ENCODE measurements around the gene TNFRSF4. TPM values are rescaled to one million over a fixed set of nuclear protein-coding genes. Genes with fewer than 3 reads are reported as not detected.

TNFRSF4 gene
- total RNA-seq, 1 experiment from 2014 or later, result 0.88 TPM

Small RNA genes within 50 kb of the gene (small RNA-seq; reads per million reads assigned to genes)
- gene MIR200A (not detected), gene MIR200B (not detected), gene MIR429 (not detected)

Other genes with a start within 250 kb of the TNFRSF4 start
- gene PLEKHN1, start 247.7 kb downstream of the TNFRSF4 start, total RNA-seq (2014; rRNA removed; shearing (Covaris generic)), result 2.5 and 3.3 TPM in 2 replicates
- gene PERM1, start 232.1 kb downstream of the TNFRSF4 start, total RNA-seq (2014; rRNA removed; shearing (Covaris generic)), result 0.50 TPM in 1 of 2 replicates, not detected in the other
- 3.5 and 7.6 TPM in 2 replicates for gene HES4, start 214.1 kb downstream of the TNFRSF4 start, total RNA-seq (2014; rRNA removed; shearing (Covaris generic))
- 48.6 and 53.3 TPM in 2 replicates for gene ISG15, start 200.7 kb downstream of the TNFRSF4 start, total RNA-seq (2014; rRNA removed; shearing (Covaris generic))
- gene AGRN, start 194.0 kb downstream of the TNFRSF4 start, total RNA-seq (2014; rRNA removed; shearing (Covaris generic)), result 89.9 and 101 TPM in 2 replicates
- gene RNF223, start 139.8 kb downstream of the TNFRSF4 start, total RNA-seq (2014; rRNA removed; shearing (Covaris generic)), result not detected in 2 replicates
- gene C1orf159, start 98.1 kb downstream of the TNFRSF4 start, total RNA-seq (2014; rRNA removed; shearing (Covaris generic)), result 17.8 and 19.8 TPM in 2 replicates
- gene TTLL10, start 40.3 kb downstream of the TNFRSF4 start, total RNA-seq (2014; rRNA removed; shearing (Covaris generic)), result not detected in 2 replicates
- not detected in 2 replicates for gene TNFRSF18, start 7.6 kb downstream of the TNFRSF4 start, total RNA-seq (2014; rRNA removed; shearing (Covaris generic))
- 110 and 119 TPM in 2 replicates for gene SDF4, start 17.8 kb upstream of the TNFRSF4 start, total RNA-seq (2014; rRNA removed; shearing (Covaris generic))
- 27.3 and 37.6 TPM in 2 replicates for gene B3GALT6, start 18.1 kb upstream of the TNFRSF4 start, total RNA-seq (2014; rRNA removed; shearing (Covaris generic))
- 0.40 and 1.5 TPM in 2 replicates for gene C1QTNF12, start 32.6 kb upstream of the TNFRSF4 start, total RNA-seq (2014; rRNA removed; shearing (Covaris generic))
- gene UBE2J2, start 59.7 kb upstream of the TNFRSF4 start, total RNA-seq (2014; rRNA removed; shearing (Covaris generic)), result 125 and 139 TPM in 2 replicates
- gene SCNN1D, start 66.3 kb upstream of the TNFRSF4 start, total RNA-seq (2014; rRNA removed; shearing (Covaris generic)), result 0.20 and 0.59 TPM in 2 replicates
- 28.9 and 34.9 TPM in 2 replicates for gene ACAP3, start 93.8 kb upstream of the TNFRSF4 start, total RNA-seq (2014; rRNA removed; shearing (Covaris generic))
- 42.0 and 43.9 TPM in 2 replicates for gene PUSL1, start 94.4 kb upstream of the TNFRSF4 start, total RNA-seq (2014; rRNA removed; shearing (Covaris generic))
- 142 and 143 TPM in 2 replicates for gene INTS11, start 110.5 kb upstream of the TNFRSF4 start, total RNA-seq (2014; rRNA removed; shearing (Covaris generic))
- 36.8 and 55.0 TPM in 2 replicates for gene CPTP, start 110.6 kb upstream of the TNFRSF4 start, total RNA-seq (2014; rRNA removed; shearing (Covaris generic))
- 0.03 and 0.08 TPM in 2 replicates for gene TAS1R3, start 117.1 kb upstream of the TNFRSF4 start, total RNA-seq (2014; rRNA removed; shearing (Covaris generic))
- gene DVL1, start 135.3 kb upstream of the TNFRSF4 start, total RNA-seq (2014; rRNA removed; shearing (Covaris generic)), result 113 and 118 TPM in 2 replicates
- 0.11 and 0.50 TPM in 2 replicates for gene MXRA8, start 144.4 kb upstream of the TNFRSF4 start, total RNA-seq (2014; rRNA removed; shearing (Covaris generic))
- gene AURKAIP1, start 161.1 kb upstream of the TNFRSF4 start, total RNA-seq (2014; rRNA removed; shearing (Covaris generic)), result 318 and 349 TPM in 2 replicates
- gene CCNL2, start 185.2 kb upstream of the TNFRSF4 start, total RNA-seq (2014; rRNA removed; shearing (Covaris generic)), result 74.6 and 96.1 TPM in 2 replicates
- gene MRPL20, start 193.1 kb upstream of the TNFRSF4 start, total RNA-seq (2014; rRNA removed; shearing (Covaris generic)), result 319 and 342 TPM in 2 replicates
- not detected in 2 replicates for gene ANKRD65, start 207.1 kb upstream of the TNFRSF4 start, total RNA-seq (2014; rRNA removed; shearing (Covaris generic))
- 0.05 and 0.23 TPM in 2 replicates for gene VWA1, start 221.5 kb upstream of the TNFRSF4 start, total RNA-seq (2014; rRNA removed; shearing (Covaris generic))
- 0.03 TPM in 1 of 2 replicates, not detected in the other for gene ATAD3C, start 235.5 kb upstream of the TNFRSF4 start, total RNA-seq (2014; rRNA removed; shearing (Covaris generic))